GM19193 (cell line): ENCODE measurements around the gene CA10.

ENCODE experiments used
- POLR2A ChIP-seq: IDR thresholded peaks from 4 replicates; pipeline ENCODE4 v1.6.1; 2011; ENCODE audit not compliant: insufficient read depth, insufficient read length; ENCODE audit errors: extremely low read depth

Gene CA10

DNA sequence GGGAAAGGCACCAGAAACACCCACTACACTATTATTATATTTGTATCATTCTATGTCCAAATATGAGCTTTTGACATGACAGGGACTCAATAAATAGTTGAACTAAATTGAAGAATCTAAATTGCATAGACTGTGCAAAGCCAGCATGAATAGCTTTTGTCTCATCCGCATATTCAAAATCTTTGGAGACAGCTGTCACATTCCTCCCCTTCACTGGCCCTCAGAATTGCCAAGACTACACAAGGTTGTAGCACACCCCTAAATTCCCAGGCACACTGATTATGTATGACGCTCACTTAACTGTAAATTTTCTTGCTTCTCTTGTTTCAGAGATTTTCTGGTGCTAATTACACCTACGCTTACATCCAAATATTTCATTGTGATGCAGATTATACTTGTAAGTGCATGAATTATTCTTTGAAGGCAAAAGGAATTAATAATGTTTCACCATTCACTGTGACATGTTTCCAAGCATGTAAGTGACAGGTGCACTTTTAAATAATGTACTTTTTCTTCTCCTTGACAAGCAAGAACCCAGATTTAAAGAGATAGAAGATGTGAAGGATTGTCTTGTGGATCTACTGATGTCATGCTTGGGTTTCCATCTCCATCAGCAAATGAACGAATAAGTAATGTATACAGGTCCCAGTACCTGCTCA lies 47.5 kb downstream of the CA10 start:
- TF ChIP-seq POLR2A, result no peak

DNA sequence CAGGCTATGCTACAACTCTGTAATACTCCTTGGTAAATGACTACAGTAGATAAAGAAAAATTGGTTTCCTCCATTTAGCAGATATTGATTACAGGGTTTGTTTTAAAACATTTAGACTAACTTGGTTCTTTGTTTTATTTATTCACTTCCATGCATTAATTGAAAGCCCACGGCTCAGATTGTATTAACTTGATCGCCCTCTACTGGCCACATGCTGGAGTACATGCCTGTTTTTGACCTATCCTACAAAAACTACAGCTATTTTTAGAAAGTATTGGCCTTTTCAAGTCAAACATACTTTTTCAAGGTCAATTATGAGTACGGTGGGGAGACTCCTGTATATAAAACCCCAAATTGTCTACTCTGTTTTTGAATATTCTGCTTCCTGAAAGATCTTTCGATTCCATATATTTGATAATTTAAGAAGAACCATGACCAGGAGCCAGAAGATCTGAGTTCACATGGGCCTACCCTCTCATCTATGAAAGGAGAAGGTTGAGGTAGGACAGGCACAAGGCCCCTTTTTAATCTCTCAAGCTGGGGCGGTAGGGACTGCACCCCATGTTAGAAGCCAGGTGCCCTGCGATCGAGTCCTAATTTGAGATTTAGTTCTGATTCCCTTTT lies 51.8 kb downstream of the CA10 start:
- no peak for TF ChIP-seq POLR2A

DNA sequence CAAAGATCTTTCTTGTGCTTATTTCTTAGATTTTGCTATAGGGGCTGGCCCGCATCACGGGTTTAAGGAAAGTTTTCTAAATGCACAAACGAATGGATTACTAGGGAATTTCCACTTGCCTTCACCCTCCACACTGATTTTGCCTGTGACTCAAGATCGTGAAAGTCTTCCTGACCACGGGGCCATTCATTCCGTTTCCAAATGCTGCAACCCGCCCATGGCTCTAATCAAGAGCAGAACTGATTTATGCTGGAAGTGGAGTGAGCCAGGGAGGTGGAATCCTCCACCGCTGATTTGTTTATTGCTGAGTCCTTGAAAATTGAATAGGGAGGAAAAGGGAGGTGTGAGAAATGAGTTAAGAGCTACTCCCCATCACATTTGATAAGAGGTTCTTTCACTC lies 52.4 kb downstream of the CA10 start:
- no peak for TF ChIP-seq POLR2A

DNA sequence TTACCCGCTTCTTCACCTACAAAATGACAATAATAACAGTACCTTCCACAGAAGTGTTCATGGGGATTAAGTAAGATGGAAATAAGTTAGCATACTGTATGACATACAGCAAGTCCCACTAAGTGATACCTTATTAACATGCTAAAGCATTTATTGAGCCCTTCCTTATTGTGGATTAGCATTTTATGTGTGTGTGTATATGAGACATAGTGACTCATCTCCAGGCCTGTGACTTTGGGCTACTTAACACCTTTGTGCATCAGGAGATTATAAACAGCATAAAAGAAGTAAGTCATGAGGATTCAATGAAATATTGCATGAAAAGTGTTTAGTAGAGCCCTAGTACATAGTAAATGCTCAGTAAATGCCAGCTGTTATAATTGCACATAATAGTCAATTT lies 52.9 kb downstream of the CA10 start:
- TF ChIP-seq POLR2A, result no peak

DNA sequence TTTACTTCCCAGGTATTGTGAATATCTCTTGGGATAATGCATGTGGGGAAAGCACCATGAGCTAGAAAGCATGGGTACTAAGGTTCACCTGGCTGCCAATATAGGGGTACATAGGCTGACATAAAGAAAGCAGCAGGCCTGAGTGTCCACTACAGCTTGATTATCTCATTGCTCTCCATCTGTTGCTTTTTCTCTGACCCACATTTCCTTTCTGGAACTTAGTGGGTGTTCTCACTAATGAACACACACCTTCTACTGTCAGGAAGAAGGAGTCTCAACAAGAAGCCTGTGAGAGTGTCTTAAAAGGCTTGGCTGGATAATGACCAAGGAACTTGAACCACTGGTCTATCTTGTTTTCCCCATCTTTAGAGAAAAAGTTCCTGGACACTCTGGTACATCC lies 62.5 kb downstream of the CA10 start:
- TF ChIP-seq POLR2A, result no peak

DNA sequence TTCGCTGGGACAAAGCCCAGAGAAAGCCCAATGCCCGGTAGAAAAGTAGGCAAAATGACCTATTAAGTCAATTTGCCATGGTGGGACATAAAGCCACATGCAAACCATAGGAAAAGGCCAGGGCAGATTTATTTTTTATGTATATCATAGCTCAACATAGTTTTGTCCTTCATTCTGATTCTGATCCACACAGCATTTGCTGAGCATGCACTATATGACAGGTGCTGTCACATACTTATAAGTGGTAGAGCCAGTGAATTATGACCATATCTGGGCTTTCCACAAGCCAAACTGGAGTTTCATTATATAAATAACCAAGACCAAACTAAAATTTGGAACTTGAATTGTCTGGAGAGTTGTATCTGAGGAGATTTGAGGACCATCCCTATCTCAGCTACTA lies 74.3 kb downstream of the CA10 start:
- no peak for TF ChIP-seq POLR2A

DNA sequence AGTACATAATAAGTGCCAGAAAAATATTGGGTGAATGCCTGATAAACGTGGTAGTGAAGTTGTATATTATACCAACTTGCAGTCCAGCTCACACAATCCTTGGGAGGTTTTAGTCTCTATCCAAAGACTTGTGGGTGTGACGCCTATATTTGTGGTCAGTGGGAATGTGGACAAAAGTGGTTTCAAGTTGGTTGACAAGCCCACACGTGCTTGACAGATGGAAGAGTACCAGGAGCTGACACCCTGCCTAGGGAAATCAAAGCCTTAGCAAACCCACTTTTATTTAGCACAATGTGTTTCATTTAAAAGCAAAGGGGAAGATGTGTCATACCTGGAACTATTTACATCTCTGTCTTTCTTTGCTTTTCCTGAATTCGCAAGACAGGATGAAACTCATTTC lies 79.0 kb downstream of the CA10 start:
- TF ChIP-seq POLR2A, result no peak

DNA sequence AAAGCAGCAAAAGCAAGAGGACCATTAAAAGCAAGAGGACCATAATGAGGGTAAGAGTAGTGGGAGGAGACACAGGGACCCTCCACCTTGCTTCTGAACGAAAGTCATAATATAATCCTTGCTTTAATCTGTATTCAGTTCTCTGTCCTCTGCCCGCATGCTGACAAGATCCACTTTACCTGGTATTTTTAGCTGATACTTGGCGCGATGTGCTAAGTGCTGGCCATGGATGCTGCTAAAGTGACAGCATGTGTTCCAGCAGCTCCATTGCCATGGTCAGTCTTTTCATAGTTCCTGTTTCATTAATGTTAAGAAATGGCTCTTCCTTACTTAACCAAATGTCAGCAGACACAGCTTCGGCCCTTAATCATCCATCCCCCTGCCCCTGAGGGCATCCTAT lies 86.8 kb downstream of the CA10 start:
- no peak for TF ChIP-seq POLR2A

DNA sequence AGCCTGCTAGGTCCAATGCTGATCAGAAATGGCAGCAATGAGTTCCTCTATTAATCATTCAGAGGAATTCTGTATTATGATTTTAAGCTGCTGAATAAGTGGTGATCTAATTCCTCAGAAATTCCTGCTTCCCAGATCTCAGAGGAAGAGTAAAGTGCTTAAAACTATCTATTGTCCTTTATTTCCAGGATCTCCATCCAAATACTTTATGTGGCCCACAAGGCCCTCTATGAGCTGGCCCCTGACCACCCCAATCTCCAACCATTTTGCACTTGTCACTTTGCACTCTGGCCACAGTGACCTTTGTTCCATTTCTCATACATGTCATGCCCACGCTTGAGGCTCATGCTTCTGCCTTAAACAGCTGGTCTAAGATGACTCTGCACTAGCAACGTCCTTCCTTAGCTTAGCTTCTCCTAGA lies 93.7 kb downstream of the CA10 start:
- TF ChIP-seq POLR2A, result no peak

DNA sequence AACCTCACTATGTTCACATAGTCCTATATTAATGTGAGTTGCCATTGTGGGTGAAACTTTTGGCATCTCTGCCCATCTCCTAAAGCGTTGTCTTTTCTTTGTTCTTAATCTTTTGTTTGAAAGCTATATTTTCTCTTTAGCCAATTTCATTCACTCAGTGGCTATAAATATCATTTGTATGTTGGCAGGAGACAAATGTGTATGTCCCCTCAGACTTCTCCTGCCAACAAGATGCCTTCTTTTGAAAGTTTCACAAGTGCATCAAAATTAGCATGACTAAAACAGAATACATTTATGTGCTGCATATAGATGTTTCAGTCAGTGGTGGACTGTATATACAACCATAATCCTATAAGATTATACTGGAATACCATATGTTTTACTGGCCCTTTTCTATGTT lies 109.0 kb downstream of the CA10 start:
- no peak for TF ChIP-seq POLR2A

DNA sequence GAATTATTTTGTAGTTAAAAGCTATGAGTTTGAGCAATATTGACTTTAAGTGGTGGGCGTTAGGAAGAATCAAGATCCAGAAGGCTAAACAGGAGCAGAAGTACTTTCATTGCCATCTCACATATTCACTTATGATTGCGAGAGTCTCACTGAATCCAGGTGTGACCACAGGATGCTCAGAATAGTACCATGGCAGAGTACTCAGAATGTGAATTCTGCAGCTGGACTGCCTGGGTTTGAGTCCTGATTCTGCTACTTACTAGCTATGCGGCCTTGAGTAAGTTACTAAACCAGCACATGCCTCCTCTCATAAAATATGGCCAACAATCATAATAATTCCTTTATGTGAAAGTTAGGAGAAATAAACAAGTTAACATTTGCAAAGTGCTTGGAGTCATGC lies 109.5 kb downstream of the CA10 start:
- TF ChIP-seq POLR2A, result no peak

DNA sequence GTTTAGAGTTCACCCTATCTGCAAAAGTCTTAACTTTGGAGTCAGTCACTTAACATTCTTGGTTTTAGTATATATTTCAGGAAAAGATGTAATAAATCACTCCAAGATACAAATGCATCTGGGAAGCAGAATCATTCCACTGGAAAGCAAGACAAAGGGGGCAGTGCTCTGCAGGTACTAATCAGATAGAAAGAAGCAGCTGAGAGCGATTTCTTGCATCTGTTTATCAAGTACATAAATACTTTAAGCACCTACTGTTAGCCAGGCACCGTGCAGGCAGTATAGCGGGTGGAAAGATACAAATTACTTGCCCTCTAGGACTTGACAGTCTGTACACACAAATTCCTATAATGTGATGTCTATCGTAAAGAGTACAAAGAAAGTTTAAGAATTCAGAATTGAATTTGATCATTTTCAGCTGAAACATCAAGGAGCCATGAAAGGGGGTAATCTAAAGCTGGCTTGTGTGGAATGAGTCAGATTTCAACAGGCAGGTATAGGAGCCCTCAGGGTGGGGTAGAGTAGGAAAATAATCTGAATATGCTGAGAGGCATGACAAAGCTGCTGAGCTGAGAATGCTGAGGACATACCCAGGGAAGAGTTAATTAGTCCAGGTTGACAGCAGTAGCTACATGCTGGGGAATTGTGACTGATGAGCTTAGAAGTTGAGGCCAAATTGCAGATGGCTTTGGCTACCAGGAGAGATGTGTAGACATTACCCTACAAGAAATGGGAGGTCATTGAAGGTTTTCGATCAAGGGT lies 110.2 kb downstream of the CA10 start:
- no peak for TF ChIP-seq POLR2A

DNA sequence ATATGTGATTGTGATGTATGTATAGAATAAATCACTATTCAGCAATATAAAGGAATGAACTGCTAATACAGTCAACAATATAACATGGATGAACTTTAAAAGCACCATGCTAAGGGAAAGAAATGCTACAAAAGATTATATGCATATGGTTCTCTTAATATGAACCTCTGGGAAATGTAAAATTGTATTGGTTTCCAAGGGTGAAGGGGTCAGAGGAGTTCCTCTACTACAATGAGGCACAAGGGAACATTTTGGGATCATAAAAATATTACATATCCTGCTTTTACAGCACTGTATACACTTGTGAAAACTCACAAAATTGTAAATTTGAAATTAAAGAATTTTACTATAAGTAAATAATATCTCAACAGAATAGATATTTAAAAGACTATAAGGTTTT lies 111.4 kb downstream of the CA10 start:
- TF ChIP-seq POLR2A, result no peak

DNA sequence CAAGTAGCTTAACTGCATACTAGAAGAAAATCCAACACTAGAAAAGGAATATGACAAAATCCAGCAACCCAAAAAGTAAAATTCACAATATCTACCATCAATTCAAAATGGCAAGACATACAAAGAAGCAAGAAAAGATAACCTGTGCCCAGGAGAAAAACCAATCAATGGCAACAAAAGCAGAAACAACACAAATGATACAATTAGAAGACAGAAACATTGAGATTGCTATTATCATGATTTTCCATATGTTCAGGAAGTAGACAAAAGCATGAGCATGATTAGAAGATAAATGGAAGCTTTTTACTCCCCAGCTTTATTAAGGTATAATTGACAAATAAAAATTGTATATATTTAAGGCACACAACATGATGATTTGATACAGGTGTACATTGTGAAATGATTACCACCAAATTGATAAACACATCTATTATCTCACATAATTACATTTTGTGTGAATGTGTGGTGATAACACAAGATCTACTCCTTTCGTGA lies 117.3 kb downstream of the CA10 start:
- TF ChIP-seq POLR2A, result no peak

DNA sequence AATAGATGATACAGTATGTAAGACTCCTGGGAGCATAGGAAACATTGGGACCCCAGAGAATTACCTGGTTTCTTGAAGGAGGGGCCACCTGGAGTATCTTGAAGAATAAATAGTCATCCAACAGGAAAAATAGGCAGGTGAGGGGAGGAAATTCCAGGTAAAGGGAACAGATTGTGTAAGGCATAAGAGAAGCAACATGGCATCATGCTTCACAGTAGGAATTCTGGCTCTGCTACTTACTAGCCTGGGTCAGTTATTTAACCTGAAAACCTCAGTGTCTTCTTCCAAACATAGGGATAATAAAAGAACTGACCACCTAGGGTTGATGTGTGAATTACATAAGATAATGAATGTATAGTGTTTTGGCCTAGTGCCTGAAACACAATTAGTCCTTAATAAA lies 122.1 kb downstream of the CA10 start:
- no peak for TF ChIP-seq POLR2A
